Caco-2 (cell line): Measurements from ENCODE around the gene SGMS1. TPM values are rescaled to one million over a fixed set of nuclear protein-coding genes. Genes with fewer than 3 reads are reported as not detected.
A peak's percentile ranks its signal among the peaks of the same experiment; 100 is the strongest.

ENCODE experiments used
- BruUV-seq: library from RNA; stranded (reverse); fragments of 400-500 nt; replicated peaks from 2 replicates; lab custom pipeline; 2021; lab: Mats Ljungman, UMichigan
- CTCF ChIA-PET: fragments of 300-600 bp; sonication (Branson Sonifier 250); formaldehyde crosslinking; loops from one replicate; lab custom pipeline; 2022; ENCODE audit warnings: antibody characterized with exemption; lab: Charles Lee
- POLR2A ChIA-PET: fragments of 300-600 bp; sonication (Branson Sonifier 250); formaldehyde crosslinking; loops from one replicate; lab custom pipeline; 2022; ENCODE audit warnings: antibody characterized with exemption; lab: Charles Lee
- DNase-seq, 2 experiments: peaks; one replicate each; pipeline versions ENCODE4 v3.0.0 to v3.0.0-alpha.2; 2020 to 2022
- H3K27me3 ChIP-seq: replicated peaks from 2 replicates; pipeline ENCODE4 v1.6.0; 2011; ENCODE audit warnings: low read length; ENCODE audit not compliant: control insufficient read depth, insufficient read depth
- H3K36me3 ChIP-seq: 2 replicates; pipeline ENCODE4 v1.5.1; 2011; ENCODE audit warnings: low read length; ENCODE audit not compliant: control insufficient read depth, insufficient read depth
- H3K4me1 ChIP-seq: fragments of 250-450 bp; sonication (Bioruptor Pico); 2 replicates; pipeline ENCODE4 v1.5.1; 2020; ENCODE audit warnings: mild to moderate bottlenecking
- H3K4me3 ChIP-seq: 2 replicates; pipeline ENCODE4 v1.5.1; 2011; ENCODE audit warnings: low read depth, mild to moderate bottlenecking, control low read depth, low read length
- H3K9me3 ChIP-seq: fragments of 250-450 bp; sonication (Bioruptor Pico); 2 replicates; pipeline ENCODE4 v1.5.1; 2020; ENCODE audit warnings: mild to moderate bottlenecking, moderate library complexity
- H3K27ac Mint-ChIP-seq: one replicate; pipeline ENCODE4 v1.8.0; 2022; ENCODE audit warnings: mixed read lengths; ENCODE audit not compliant: unreplicated experiment
- H3K27me3 Mint-ChIP-seq: one replicate; pipeline ENCODE4 v1.8.0; 2022; ENCODE audit warnings: mixed read lengths; ENCODE audit not compliant: insufficient read depth, unreplicated experiment
- H3K36me3 Mint-ChIP-seq: one replicate; pipeline ENCODE4 v1.8.0; 2022; ENCODE audit warnings: mild to moderate bottlenecking, mixed read lengths; ENCODE audit not compliant: insufficient read depth, unreplicated experiment
- H3K4me1 Mint-ChIP-seq: one replicate; pipeline ENCODE4 v1.8.0; 2022; ENCODE audit warnings: low read depth, mixed read lengths; ENCODE audit not compliant: unreplicated experiment
- H3K4me3 Mint-ChIP-seq: one replicate; pipeline ENCODE4 v1.8.0; 2022; ENCODE audit warnings: mild to moderate bottlenecking, moderate library complexity, mixed read lengths; ENCODE audit not compliant: unreplicated experiment
- H3K9me3 Mint-ChIP-seq: one replicate; pipeline ENCODE4 v1.8.0; 2022; ENCODE audit warnings: mixed read lengths; ENCODE audit not compliant: unreplicated experiment
- intact Hi-C: fragments of 100-400 bp; cut with micrococcal nuclease; formaldehyde crosslinking; loops from one replicate; pipeline ENCODE4 v1.10.0; 2022; ENCODE audit not compliant: unreplicated experiment
- total RNA-seq: library from RNA; stranded (reverse); gene quantifications from 2 replicates; pipeline ENCODE4 v1.2.3, GENCODE V29; 2022
- TF ChIP-seq, protein P1 (sequence below), 2 experiments: fragments of 200-600 bp in 1 of 2; IDR thresholded peaks; 1 replicate in 1 of 2; 2 replicates in 1 of 2; pipeline versions ENCODE4 v1.5.1 to v1.8.0; 2011 to 2022; ENCODE audit warnings: antibody characterized with exemption in 1 of 2, control low read depth in 1 of 2, inconsistent platforms in 1 of 2, low read depth in 1 of 2, low read length in 1 of 2, mild to moderate bottlenecking in 1 of 2, moderate library complexity in 1 of 2; ENCODE audit not compliant: insufficient read depth in 1 of 2, severe bottlenecking in 1 of 2, unreplicated experiment in 1 of 2

SGMS1 gene
- total RNA-seq, 1 experiment from 2014 or later, result 30.5 TPM

DNA sequence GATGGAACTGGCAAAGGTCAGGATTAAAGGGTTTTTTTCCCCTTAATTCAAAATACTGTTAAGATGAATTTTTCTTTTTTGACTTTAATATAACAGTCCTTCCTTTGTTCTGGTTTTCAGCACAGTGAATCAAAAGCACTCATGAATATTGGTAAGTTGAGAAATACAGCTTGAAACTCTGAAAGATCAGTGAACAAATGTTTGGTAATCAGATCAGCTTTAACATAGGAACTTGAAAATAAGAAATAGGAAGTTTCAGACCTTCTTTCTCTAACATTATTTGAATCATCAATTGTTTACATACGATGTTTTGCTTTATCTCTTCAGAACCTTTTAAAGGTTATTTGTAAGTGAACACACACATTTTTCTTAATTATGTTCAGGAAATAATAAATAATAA is 90.5 kb downstream of the SGMS1 start:
- Mint-ChIP-seq H3K4me3 (no peak overlapping the region), H3K27ac (no peak overlapping the region), H3K27me3 (no peaks in the 10 kb centered on the region), H3K9me3 (no peaks in the 10 kb centered on the region), H3K4me1 (peaks cover 27% of the 10 kb centered on the region), H3K36me3 (no peaks in the 10 kb centered on the region)
- Histone ChIP-seq H3K9me3 (no peaks in the 10 kb centered on the region), H3K4me3 (no peak overlapping the region), H3K36me3 (no peaks in the 10 kb centered on the region), H3K27me3 (no peaks in the 10 kb centered on the region), H3K4me1 (peaks cover 9% of the 10 kb centered on the region)
- ChIA-PET POLR2A (no interaction called here), CTCF (no interaction called here)
- TF ChIP-seq, protein P1, sequence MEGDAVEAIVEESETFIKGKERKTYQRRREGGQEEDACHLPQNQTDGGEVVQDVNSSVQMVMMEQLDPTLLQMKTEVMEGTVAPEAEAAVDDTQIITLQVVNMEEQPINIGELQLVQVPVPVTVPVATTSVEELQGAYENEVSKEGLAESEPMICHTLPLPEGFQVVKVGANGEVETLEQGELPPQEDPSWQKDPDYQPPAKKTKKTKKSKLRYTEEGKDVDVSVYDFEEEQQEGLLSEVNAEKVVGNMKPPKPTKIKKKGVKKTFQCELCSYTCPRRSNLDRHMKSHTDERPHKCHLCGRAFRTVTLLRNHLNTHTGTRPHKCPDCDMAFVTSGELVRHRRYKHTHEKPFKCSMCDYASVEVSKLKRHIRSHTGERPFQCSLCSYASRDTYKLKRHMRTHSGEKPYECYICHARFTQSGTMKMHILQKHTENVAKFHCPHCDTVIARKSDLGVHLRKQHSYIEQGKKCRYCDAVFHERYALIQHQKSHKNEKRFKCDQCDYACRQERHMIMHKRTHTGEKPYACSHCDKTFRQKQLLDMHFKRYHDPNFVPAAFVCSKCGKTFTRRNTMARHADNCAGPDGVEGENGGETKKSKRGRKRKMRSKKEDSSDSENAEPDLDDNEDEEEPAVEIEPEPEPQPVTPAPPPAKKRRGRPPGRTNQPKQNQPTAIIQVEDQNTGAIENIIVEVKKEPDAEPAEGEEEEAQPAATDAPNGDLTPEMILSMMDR (IDR thresholded peaks at IDR 0.05; ENCODE audit: insufficient read depth in 1 of 2, low read depth in 1 of 2, low read length in 1 of 2, severe bottlenecking in 1 of 2, unreplicated experiment in 1 of 2), result no peak
- no peak for DNase-seq
- no TSS peak for BruUV-seq
- intact Hi-C loops, result no loop called here

DNA sequence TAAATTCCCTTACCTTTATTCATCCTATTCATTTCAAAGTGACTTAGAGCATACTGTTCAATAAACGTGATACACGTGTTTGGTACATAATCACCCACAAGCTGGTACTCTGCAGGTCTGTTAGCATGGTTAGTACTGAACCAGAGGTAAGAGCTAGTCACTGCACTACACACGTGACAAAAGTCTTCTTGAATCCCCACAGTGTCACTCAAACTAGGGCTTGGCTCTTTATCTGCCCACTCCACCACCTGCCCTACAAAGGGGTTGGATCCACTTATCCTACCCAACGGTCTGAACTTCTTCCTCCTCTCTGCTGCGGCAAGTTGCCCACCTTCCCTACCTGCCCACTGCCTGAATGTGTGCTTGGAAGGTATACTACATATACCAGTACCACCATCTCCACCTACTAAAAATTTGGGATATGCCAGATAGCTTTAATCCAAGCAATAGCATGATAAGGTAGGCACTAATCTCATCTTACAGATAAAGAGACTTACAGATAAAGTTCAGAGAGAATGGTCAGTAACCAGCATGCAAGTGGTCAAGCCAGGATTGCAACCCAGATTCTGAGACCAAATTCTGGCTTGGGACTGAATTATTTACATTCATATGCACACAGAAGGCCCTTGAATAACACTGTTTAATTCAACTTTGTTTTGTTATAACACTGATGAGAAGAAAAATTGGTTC is 92.2 kb downstream of the SGMS1 start:
- no peaks in the 10 kb centered on the region for H3K36me3 Mint-ChIP-seq
- H3K36me3 ChIP-seq, result no peaks in the 10 kb centered on the region
- H3K4me3 Mint-ChIP-seq, result no peak overlapping the region
- H3K9me3 Mint-ChIP-seq, result no peaks in the 10 kb centered on the region
- peak overlapping the region; percentile 29 for H3K27ac Mint-ChIP-seq
- H3K4me1 ChIP-seq, result peaks cover 9% of the 10 kb centered on the region; the same call in 1 of the 2 replicates
- H3K27me3 ChIP-seq, result no peaks in the 10 kb centered on the region
- no TSS peak for BruUV-seq
- no peaks in the 10 kb centered on the region for H3K27me3 Mint-ChIP-seq
- TF ChIP-seq, protein P1 (IDR thresholded peaks at IDR 0.05; ENCODE audit: insufficient read depth in 1 of 2, low read depth in 1 of 2, low read length in 1 of 2, severe bottlenecking in 1 of 2, unreplicated experiment in 1 of 2), result no peak
- ChIA-PET CTCF (no interaction called here), POLR2A (no interaction called here)
- no peak overlapping the region for H3K4me3 ChIP-seq
- no peak for DNase-seq
- peaks cover 27% of the 10 kb centered on the region for H3K4me1 Mint-ChIP-seq
- no peaks in the 10 kb centered on the region for H3K9me3 ChIP-seq
- intact Hi-C loops, result no loop called here

DNA sequence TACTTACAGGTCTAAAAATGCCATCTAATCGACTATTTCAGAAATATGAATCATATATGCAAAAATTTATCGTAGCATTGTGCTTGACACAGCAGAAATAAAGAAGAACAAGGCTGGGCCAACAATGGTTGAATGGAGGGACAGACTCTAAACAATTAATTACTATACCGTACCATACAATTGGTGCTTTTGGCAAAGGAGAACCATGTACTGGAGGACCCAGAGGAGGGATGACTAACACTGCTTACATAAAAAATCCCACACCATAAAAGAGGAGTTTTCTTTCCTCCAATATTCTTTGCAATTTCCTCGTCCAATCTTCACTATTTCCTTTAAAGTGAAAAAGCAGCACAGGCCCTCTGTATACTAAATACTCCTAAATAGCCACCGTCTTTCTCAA is 94.1 kb downstream of the SGMS1 start:
- no peak for DNase-seq
- no peaks in the 10 kb centered on the region for H3K36me3 Mint-ChIP-seq
- Histone ChIP-seq H3K4me3 (no peak overlapping the region), H3K36me3 (no peaks in the 10 kb centered on the region), H3K4me1 (peaks cover 9% of the 10 kb centered on the region; the same call in 1 of the 2 replicates), H3K27me3 (no peaks in the 10 kb centered on the region), H3K9me3 (no peaks in the 10 kb centered on the region)
- no peak overlapping the region for H3K4me3 Mint-ChIP-seq
- H3K27me3 Mint-ChIP-seq, result no peaks in the 10 kb centered on the region
- TF ChIP-seq, protein P1 (IDR thresholded peaks at IDR 0.05; ENCODE audit: insufficient read depth in 1 of 2, low read depth in 1 of 2, low read length in 1 of 2, severe bottlenecking in 1 of 2, unreplicated experiment in 1 of 2), result no peak
- H3K27ac Mint-ChIP-seq, result no peak overlapping the region
- intact Hi-C loops, result no loop called here
- H3K9me3 Mint-ChIP-seq, result no peaks in the 10 kb centered on the region
- H3K4me1 Mint-ChIP-seq, result peaks cover 27% of the 10 kb centered on the region
- CTCF ChIA-PET, result no interaction called here
- no TSS peak for BruUV-seq
- POLR2A ChIA-PET, result no interaction called here
